T-helper 22 cell (primary cell): Measurements from ENCODE around the gene SEC16A.
"Not testable (repeated sequence)": the region's sequence is repeated elsewhere in the genome, so short reads cannot be mapped to it uniquely, and the experiment has no call there.

Experiments used
- DNase-seq: peaks from one replicate; pipeline ENCODE4 v3.0.0-alpha.2; 2020; ENCODE audit warnings: low read depth

The SEC16A gene

DNA sequence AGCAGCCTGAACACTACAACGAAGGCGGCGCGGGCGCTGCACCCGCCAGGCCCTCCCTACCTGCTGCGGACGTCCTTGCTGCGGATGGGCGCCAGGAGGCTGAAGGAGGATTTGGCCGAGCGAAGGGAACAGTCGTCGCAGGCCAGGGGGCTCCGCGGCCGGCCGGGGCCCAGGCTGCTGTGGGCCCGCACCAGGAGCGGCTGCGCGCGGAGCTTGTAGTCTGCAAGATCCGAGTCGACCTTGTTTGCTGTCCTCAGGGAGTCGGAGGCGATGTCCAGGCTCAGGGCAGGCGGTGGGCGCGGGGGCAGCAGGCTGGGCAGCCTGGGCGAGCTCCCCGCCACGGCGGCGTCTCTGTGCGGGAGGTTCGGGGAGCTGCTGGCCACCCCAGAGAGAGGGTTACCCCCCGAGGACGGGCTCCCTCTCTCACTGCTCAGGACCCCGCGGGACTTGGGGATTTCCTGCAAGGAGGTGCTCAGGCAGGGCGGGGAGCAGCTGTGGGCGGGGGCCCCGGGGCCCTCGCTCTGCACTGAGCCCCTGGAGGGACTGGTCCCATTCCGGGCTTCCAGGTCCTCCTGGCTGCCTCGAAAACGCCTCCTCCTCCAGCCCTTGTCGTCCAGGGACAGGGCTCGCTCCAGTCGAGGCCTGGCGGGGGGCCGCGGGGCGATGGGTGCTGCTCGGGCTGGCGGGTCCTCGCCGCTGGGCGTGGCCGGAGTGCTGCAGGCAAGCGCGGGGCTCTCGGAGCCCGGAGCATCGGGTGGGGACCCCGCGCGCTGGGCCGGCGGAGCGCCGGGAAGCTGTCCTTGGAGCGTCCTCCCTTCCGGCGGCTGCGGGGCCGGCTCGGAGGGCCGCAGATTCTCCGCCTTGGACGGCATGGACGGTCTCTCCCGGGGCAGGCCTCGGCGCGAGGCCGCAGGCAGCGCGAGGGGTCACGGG is 44.0 kb downstream of the SEC16A start:
- peak; percentile 48 for DNase-seq

DNA sequence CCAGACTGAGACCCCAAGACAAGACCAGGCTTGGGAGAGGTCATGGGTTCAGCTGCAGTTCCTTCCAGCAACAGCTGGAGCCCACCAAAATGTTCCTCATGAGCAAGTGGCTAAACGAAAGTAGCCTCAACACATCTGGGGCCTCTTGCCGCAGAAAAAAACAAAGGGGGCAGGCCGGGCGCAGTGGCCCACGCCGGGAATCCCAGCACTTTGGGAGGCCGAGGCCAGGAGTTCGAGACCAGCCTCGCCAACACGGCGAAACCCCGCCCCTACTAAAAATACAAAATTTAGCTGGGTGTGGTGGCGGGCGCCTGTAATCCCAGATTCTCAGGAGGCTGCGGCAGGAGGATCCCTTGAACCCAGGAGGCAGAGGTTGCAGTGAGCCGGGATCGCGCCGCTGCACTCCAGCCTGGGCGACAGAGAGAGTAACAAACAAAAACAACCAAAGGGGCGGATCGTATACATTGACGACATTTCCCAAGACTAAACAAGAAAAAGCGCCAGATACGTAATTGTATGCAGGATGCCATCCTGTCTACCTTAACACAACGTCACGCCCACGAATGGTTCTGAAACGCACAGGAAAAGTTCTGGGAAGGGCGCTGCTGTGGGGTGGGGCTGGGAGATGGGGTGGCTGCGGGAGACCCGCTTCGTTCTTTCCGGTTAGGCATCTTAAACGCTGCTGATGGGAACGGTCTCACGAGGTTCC is 44.8 kb downstream of the SEC16A start:
- DNase-seq: peak; percentile 39

DNA sequence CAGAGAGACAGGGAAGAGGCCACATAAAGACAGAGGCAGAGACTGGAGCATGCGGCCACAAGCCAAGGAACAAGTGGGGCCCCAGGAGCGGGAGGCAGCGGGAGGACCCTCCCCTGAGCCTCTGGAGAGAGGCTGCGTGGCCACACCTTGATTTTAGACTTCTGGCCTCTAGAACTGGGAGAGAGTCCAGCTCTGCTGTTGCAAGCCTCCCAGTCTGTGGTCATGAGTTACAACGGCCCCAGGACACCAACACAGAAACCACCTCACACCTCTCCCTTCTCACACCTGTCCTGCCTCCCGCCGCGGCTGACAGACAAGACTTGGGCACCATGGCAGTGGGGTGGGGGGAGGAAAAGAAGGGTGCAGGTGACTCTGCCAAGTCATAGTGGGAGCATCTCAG is 45.4 kb downstream of the SEC16A start:
- no peak for DNase-seq

DNA sequence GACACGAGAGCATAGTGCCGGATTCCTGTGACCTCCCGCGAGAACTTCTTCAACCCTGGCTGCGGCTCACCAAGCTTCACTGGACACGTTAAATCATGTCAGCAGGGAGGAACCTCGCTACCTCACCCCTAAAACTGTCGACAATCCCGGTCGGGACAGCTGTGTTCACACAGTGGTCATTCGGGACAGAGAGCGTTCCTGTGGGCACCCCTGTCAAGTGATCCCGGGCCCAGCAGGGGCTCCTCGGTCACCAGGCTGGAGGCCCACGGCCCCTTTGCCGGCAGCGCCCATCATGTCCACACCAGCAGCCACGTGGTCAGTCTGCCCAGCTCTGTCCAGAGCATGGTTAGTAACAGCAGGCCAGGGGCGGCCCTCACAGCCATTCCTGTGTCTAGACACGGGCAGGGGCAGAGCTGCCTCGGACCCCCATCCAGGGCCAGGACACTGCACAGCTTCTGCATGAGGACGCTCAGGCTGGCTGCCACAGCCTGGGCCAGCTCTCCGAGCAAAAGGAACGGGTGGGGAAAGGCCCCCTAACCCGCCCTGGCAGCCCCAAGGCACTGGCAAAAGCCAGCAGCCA is 46.7 kb downstream of the SEC16A start:
- no peak for DNase-seq

DNA sequence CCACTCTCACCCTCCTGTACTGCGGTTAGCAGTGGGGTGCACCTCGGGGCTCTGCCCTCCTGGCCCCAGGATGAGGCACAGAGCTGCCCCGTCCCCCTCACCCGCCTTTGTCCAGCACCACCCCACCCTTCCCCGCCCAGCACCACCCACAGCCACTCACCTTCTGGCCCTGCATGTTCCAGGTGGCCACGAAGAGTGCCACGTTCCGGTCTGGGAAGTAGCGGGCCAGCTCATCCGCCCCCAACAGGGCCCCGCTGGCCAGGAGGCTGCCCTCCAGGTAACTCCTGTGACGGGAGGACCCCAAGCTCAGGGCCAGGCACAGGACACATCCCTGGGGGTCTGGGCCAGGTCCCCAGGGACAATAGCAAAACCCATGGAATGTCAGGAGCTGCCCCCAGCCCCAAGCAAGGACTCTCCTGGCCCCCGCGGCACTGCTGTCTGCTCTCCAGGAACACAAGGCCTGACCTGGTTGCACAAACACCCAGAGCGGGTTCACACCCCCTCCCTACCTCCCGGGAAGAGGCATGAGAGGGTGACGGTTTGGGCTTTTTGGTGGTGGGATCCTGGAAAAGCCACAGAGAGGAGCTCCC is 48.2 kb downstream of the SEC16A start:
- no peak for DNase-seq

DNA sequence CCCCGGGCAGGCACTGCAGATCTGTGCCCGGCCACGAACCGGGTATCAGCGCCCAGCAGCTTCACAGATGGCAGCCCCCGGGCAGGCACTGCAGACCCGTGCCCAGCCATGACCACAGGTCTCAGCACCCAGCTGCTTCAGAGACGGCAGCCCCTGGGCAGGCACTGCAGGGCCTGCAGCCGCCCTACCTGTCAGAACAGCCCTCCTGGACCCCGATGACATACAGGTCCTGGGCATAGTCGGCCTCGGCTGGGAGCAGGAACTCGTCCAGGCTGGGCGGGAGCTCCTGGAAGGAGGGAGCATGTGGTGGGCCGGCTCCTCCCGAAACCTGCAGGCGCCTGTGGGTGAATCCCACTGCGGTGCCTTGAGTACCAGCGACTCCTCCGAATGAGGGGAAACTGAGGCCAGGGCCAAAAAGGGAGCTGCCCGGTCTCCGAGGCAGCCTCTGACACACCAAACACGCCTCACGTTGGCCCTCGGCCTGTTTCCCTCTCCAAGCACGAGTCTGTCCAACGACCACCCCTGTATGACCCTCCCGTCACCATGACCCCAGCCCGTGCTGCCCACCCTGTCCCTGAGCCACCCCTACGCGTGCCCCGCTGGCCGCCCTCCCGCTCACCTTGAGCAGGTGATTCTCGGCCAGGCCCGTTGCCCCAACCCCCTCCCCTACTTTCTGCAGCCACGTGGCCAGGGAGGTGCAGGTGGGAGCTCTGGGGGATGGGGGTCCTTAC is 48.8 kb downstream of the SEC16A start:
- DNase-seq: no peak

DNA sequence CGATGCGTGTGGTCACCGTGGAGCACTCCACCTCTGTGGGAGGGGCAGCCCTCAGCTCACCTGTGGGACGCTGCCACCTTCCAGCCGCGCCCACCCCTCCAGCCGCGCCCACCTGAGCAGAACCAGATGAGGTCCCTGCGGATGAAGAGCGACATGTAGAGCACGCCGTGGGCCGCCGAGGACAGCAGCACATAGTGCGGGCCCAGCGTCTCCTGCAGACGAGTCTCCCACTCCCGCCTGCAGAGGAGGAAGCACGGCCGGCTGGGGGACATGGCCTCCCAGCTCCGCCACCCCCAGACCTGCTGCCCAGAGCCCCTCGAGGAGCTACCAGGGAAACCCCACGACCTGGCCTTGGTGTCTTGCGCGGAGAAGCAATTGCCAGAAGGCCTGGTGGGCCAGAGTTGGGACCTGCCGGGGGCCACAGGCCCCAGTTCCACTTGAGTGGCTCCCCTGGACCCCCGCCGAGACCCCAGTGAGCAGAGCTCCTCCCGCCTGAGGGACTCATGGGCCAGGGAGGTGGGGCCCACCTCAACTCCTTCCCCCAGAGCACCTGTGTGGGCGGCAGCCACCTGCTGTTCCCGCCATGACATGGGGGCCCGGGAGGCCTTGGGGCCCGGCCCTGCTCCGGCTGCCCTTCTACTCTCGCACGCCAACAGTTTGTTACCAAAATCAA is 49.7 kb downstream of the SEC16A start:
- DNase-seq: no peak

DNA sequence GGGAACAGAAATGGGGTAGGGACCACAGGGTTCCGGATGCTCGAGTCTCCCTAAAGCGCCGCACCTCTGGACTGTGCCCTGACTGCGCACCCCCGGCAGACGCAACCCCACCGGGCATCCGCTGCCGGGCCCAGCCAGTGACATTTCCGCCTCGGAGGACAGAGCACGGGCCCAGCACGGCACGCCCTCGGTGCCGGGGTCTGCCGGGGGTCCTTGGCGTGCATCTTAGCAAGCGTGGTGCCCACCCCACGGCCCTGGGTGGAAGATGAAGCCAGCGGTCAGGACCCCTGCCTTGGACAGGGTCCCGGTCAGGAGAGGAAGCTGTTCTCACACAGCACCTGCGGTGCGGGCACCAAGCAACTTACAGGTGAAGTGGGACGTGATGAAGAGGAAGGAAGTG is 50.2 kb downstream of the SEC16A start:
- no peak for DNase-seq

DNA sequence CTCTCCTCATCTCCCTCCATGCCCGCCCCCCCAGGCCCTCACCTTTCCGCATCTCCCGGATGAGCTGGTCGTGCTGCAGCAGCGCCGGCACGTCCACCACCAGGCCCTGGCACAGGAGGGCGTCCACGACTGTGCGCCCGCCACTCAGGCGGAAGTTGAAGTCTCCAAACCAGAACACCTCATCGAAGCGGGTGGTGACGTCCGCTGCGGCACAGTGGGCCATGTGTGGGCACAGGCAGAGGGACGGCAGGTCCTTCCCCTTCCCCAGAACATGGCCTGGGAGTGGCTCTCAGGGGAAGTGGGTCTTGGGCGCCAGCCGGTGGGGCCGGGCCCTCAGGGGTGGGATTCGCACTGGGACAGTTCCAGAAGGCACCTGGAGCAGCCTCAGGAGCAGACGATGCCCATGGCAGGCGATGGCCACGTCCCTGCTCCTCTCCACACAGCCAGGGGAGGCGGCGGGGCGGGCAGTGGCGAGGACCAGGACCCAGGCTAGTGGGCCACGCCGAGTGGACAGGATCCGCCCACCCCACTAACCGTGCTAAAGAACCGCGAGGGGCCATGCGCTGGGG is 51.0 kb downstream of the SEC16A start:
- no peak for DNase-seq

DNA sequence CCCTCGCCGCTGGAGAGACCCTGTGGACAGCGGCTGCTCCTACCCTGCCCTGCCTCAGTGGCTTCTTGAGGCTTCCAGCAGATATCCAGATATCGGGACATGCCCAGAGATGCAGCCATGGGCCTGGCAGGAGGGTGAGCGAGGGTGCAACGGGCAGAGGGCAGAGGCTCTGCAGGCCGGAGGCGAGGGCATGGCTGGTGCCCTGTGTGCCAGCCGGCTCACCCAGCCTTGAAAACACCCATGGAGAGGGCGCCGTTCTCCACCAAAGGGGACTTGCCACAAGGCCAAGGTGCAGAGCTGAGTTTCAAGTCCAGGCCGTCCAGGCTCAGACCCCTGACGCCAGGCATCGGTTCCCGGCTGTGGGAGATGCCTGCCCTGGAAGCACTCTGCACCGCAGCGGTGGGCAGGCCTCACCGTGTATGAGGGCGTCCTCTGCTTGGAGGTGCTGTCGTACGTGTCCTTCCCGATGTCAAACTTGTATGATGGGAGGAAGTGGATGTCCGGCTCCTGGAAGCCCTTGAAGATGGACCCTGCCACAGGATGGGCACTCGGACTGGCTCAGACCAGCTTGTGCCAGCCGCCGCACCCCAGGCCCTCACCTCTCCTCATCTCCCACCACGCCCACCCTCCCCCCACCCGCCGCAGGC is 52.1 kb downstream of the SEC16A start:
- DNase-seq: no peak

DNA sequence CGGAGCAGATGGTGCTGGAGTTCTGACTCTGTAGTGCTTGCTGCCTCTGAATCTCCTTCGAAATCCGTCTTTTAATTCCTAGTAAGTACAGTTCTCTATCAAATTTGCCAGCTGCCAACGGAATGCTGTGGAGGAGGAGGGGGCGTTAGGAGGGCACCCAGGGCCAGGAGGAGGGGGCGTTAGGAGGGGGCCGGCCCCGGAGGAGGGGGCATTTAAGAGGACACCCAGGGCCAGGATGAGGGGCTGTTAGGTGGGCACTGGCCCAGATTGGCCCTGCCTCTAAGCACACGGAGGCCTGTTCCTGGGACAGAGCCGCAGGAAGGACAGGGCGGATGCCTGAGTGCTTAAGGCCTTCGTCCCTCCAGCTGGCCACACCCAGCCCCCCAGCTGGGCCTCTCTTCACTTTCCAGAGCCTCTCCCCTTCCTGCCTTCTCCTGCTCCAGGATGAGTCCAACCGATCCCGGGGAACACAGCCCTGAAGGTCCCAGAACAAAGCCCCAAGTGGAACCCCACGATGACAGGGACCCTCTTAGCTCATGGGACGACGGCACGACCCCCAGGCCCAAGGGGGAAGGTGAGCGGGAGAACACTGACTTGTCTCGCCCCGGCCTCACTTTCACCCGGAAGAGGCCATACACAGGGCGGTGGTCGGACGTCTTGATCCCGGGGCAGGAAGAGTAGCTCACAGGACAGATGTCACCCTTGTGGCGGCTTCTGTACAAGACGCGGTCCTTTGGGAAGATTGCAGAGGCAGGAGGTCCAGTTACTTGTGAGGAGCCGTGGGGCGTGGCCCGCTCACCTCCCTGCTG is 53.0 kb downstream of the SEC16A start:
- no peak for DNase-seq

DNA sequence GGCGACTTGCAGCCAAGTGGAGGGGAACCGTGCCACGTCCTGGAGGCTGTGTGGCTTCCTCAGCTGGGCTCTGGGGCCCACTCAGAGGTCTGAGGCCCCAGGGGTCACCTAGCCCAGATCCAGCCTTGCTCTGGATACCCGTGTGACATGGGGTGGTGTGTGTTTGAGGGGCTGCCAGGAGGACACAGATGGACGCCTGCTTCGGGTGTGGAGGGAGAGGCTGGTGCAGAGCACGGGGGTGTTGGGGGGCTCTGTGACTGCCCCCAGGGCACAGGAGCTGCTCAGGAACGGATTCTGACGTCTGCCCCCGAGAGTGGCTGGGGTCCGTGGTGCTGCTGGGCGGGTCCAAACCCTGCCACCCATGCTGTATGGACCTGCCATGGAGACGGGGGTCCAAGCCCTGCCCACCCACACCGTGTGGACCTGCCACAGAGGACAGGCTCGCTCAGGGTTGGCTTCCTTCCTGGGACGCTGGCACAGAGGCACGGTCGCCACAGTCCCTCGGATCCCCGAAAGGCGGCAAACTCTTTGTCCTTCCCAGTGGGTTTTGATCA is 53.7 kb downstream of the SEC16A start:
- DNase-seq: no peak

DNA sequence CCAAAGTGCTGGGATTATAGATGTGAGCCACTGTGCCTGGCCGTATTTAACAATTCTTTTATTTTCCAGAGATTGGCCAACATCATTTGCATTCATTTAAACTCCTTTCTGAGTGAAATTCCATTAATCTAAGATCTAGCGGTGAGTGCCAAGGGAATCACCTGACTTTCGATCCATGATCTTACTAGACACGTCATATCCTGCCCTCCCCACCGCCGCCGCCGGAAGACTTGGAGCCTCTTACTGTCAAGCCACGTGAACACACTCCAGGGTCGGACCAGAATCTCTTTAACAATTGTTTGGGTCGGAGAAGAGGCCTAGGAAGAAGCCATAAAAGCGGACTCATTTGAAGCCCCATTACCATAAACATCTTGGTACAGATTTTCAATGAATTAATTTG is 56.1 kb downstream of the SEC16A start:
- DNase-seq: no peak

DNA sequence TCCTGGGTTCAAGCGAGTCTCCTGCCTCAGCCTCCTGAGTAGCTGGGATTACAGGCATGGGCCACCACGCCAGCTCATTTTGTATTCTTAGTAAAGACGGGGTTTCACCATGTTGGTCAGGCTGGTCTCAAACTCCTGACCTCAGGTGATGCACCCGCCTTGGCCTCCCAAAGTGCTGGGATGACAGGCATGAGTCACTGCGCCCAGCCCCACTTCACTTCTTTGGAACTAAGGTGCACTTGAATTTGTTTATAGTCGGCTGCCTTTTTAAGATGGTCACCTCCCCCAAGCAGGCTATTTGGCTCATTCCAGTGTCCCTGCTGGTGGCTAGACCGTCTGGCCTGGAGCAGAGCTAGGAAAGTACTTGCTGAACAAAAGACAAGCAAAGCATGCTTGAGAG is 57.5 kb downstream of the SEC16A start:
- not testable (repeated sequence) for DNase-seq

DNA sequence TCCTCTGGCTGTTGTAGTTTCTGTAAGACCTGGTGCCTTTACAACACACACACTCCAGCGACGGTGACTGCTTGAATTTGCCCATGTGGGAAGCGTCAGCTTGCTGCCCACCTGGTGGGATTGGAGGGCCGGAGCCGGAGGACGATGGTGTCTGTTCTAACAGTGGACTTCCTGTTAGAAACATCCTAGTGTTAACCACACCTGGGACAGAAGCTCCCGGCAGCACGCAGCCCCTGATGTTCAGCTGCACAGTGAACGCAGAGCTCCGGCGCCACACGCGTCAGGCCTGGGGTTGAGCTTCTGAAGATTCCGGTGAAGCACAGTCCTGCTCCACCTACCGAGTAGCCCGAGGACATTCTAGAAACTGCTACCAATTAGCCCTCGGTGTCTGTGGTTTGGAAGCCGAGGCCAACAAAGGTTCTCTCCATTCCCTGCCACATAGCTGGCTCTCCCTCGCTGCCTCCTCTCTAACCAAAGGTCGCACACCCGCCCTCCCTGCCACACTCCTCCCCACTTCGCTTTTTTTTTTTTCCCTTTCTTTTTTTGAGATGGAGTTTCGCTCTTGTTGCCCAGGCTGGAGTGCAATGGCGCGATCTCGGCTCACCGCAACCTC is 58.0 kb downstream of the SEC16A start:
- no peak for DNase-seq

DNA sequence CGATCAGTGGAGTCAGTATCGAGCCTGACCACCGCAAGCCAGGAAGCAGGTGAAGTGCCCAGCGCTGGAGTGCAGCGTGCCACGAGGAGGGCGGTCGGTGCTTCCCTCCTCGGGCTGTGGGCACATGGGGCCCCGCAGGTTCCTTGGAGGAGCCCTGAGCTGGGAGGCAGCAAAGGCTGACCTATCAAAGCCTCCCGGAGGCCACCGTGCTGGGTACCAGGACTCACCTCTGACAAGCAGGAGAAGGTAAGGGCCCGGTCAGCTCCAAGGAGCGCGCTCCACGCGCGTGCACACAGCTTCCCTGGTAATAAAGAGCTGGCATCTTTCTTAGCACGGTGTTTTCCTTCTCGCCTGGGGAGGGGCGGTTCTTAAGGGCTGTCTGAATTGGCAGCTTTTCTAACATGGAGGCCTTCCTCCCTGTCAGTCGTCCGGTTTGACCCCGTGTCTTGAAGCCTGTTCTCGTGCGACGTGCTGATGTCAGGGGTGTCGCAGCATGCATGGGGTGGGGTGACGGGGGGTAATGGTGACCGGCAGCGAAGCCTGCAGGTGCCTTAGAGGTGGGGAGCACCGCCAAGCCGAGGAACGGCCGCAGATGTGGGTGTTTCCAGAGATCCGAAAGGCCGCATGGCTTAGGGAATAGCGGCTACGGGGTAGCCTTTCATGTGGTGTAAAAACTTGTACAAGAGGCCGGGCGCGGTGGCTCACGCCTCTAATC is 59.3 kb downstream of the SEC16A start:
- no peak for DNase-seq

DNA sequence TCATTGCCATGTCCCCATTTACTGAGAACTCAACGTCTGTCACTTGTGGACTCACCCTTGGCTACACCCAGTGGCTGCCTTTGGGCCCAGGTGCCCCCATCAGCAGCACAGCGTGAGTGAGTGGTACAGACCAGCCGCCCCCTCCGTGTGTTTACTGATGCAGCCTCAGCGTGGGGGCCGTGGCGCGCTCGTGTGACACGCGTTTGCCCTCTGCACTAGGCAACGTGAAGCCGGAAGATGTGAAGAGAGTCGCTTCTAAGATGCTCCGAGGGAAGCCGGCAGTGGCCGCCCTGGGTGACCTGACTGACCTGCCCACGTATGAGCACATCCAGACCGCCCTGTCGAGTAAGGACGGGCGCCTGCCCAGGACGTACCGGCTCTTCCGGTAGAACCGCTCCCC is 60.0 kb downstream of the SEC16A start:
- DNase-seq: no peak

DNA sequence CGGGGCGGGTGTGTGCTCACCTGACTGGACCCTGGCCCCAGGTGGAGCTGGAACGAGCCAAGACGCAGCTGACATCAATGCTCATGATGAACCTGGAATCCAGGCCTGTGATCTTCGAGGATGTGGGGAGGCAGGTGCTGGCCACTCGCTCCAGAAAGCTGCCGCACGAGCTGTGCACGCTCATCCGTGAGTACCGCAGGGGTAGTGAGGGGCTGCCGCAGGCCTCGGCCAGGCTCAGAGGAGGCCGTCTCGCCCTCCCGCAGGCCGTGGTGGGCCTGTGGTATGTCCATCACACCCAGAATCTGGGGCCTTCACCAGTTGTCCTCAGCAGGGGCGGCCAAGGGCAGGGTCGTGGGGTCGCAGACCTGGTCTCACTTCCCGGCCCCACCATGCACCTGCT is 61.0 kb downstream of the SEC16A start:
- DNase-seq: no peak
